Measurements from ENCODE around the gene CPSF2. TPM values are rescaled to one million over a fixed set of nuclear protein-coding genes. Genes with fewer than 3 reads are reported as not detected.

CPSF2 gene
- total and polyA plus RNA-seq, 2 of the 13 experiments (the other 11 are each of a cell fraction or from before 2014, with no cell fraction given), result 14.3 to 67.9 TPM

GRCh38 chr14:92099802-92100201 is 22.0 kb upstream of the CPSF2 start:
- no TSS peak for BruUV-seq (replicated peaks)

More at GRCh38 chr14:92099802-92100201, 22.0 kb upstream of the CPSF2 start:
- POLR2A ChIA-PET, result interaction anchor here (2.3 kb wide), 1 partner anchor 22 kb away, joined by 5 read pairs; the partner anchor contains the start of genes CPSF2 and NDUFB1
- H4K20me1 ChIP-seq (ENCODE audit: insufficient read depth, low read length), result 0 out of 2 replicates have a peak, but pooled peaks cover 5% of the 10 kb centered on the region
- H3K79me2 ChIP-seq (ENCODE audit: insufficient read depth, low read length), result peaks cover 56% of the 10 kb centered on the region
- peaks cover 24% of the 10 kb centered on the region for H3K4me1 ChIP-seq (ENCODE audit: insufficient read depth, low read length)
- no peak overlapping the region for H3K9ac ChIP-seq (ENCODE audit: insufficient read depth, low read depth, low read length)
- no peak for DNase-seq (ENCODE audit: low spot score)
- TF ChIP-seq ZBTB8A (CRISPR knock-in tag; IDR thresholded peaks at IDR 0.05; ENCODE audit: borderline replicate concordance, low read depth), result no peak
- TF ChIP-seq CEBPZ (IDR thresholded peaks at IDR 0.05; ENCODE audit: low read length), result no peak
- no peak for TF ChIP-seq MAX (IDR thresholded peaks at IDR 0.05)
- no peak for TF ChIP-seq ZNF704 (CRISPR knock-in tag; IDR thresholded peaks at IDR 0.05; ENCODE audit: borderline replicate concordance)
- no peak for TF ChIP-seq ZNF761 (CRISPR knock-in tag; conservative IDR thresholded peaks at IDR 0.05)
- no peak for TF ChIP-seq SIX1 (CRISPR knock-in tag; IDR thresholded peaks at IDR 0.05; ENCODE audit: borderline replicate concordance)
- TF ChIP-seq LBX2 (CRISPR knock-in tag; IDR thresholded peaks at IDR 0.05; ENCODE audit: borderline replicate concordance), result no peak
- TF ChIP-seq SMC3 (IDR thresholded peaks at IDR 0.05; ENCODE audit: low read length), result no peak
- no peak for TF ChIP-seq PHB2 (IDR thresholded peaks at IDR 0.05; ENCODE audit: partially characterized antibody)
- no peak for TF ChIP-seq MTA1 (CRISPR knock-in tag; IDR thresholded peaks at IDR 0.05; ENCODE audit: borderline replicate concordance)
- no peak for TF ChIP-seq ZNF589 (CRISPR knock-in tag; conservative IDR thresholded peaks at IDR 0.05)
- TF ChIP-seq ZNF263 (CRISPR knock-in tag; IDR thresholded peaks at IDR 0.05), result no peak
- no peak for ATAC-seq
- no peak overlapping the region for H3K4me3 ChIP-seq (replicated peaks in 1 of 3; ENCODE audit: insufficient read depth in 1 of 3, low read depth in 2 of 3, low read length in 3 of 3)
- H3K4me2 ChIP-seq (ENCODE audit: low read depth, low read length), result no peak overlapping the region
- intact Hi-C loops (cut with micrococcal nuclease; ENCODE audit: unreplicated experiment) (no loop called here), in situ Hi-C loops (cut with HindIII; ENCODE audit: extremely low pct_ligation_motif_present, low pct_unique_long_range_greater_than_20kb) (no loop called here)
- H3K27ac ChIP-seq (ENCODE audit: extremely low read length, insufficient read depth, low read length), result no peak overlapping the region
- H3K9me3 ChIP-seq (ENCODE audit: low read length), result no peaks in the 10 kb centered on the region
- no peaks in the 10 kb centered on the region for H3K27me3 ChIP-seq (ENCODE audit: control insufficient read depth in 1 of 2, insufficient read depth in 2 of 2, low read length in 2 of 2)
- H3K36me3 ChIP-seq (replicated peaks in 1 of 2; ENCODE audit: control insufficient read depth in 1 of 2, insufficient read depth in 2 of 2, low read length in 2 of 2), result peaks cover 0 to 6% of the 10 kb centered on the region in 2 experiments; a peak in 1 of 5 replicates
- no peak overlapping the region for H2AFZ ChIP-seq (ENCODE audit: low read length)
- FAIRE-seq, result no peak
- CTCF ChIA-PET (ENCODE audit: low intra/inter-chr PET ratio, low total read pairs), result no interaction called here
